ENCODE data around the gene GPR3.
"Not testable (repeated sequence)": the region's sequence is repeated elsewhere in the genome, so short reads cannot be mapped to it uniquely, and the experiment has no call there.

Gene GPR3

GRCh38 chr1:27428316-27429028 lies 36.0 kb downstream of the GPR3 start:
- DNase-seq (ENCODE audit: low spot score): peak; percentile 28

GRCh38 chr1:27429029-27429425 lies 36.6 kb downstream of the GPR3 start:
- no peak for DNase-seq (ENCODE audit: low spot score)

GRCh38 chr1:27430903-27431600 lies 38.6 kb downstream of the GPR3 start:
- DNase-seq (ENCODE audit: low spot score): no peak

- no peak for DNase-seq (ENCODE audit: low spot score)
These were observed 39.1 kb downstream of the GPR3 start for GRCh38 chr1:27431601-27431940.

- DNase-seq (ENCODE audit: low spot score): not testable (repeated sequence)
These were observed 40.3 kb downstream of the GPR3 start for GRCh38 chr1:27432725-27433124.

- no peak for DNase-seq (ENCODE audit: low spot score)
These were observed 41.3 kb downstream of the GPR3 start for GRCh38 chr1:27433706-27434105.

GRCh38 chr1:27435566-27436203 lies 43.3 kb downstream of the GPR3 start:
- no peak for DNase-seq (ENCODE audit: low spot score)

GRCh38 chr1:27436204-27437159 lies 44.1 kb downstream of the GPR3 start:
- peak; percentile 75 for DNase-seq (ENCODE audit: low spot score)

GRCh38 chr1:27438621-27439061 lies 46.2 kb downstream of the GPR3 start:
- DNase-seq (ENCODE audit: low spot score): no peak

- DNase-seq (ENCODE audit: low spot score): no peak
These were observed 46.7 kb downstream of the GPR3 start for GRCh38 chr1:27439150-27439549.

GRCh38 chr1:27444632-27445031 lies 52.2 kb downstream of the GPR3 start:
- DNase-seq (ENCODE audit: low spot score): no peak
